K562 (cell line): Measurements from ENCODE around the gene ZPR1. TPM values are rescaled to one million over a fixed set of nuclear protein-coding genes. Genes with fewer than 3 reads are reported as not detected.

Experiments
- ARID2 ChIP-seq: fragments of 450-650 bp; IDR thresholded peaks from 2 replicates; pipeline ENCODE4 v1.6.1; 2017; ENCODE audit warnings: antibody characterized with exemption, mild to moderate bottlenecking
- HOXB6 ChIP-seq: fragments of 250-450 bp; sonication (Bioruptor Pico); IDR thresholded peaks from 2 replicates; pipeline ENCODE4 v1.5.1; 2022; ENCODE audit warnings: mild to moderate bottlenecking, borderline replicate concordance
- L3MBTL2 ChIP-seq: fragments of 450-650 bp; IDR thresholded peaks from 2 replicates; pipeline ENCODE4 v1.6.1; 2016; ENCODE audit warnings: mild to moderate bottlenecking, moderate library complexity
- MEIS2 ChIP-seq: fragments of 450-650 bp; IDR thresholded peaks from 2 replicates; pipeline ENCODE4 v1.6.1; 2014; ENCODE audit warnings: mild to moderate bottlenecking; ENCODE audit not compliant: partially characterized antibody
- MNT ChIP-seq, 2 experiments: fragments of 450-650 bp; conservative IDR thresholded peaks; 2 replicates each; pipeline ENCODE4 v1.6.1; 2017; ENCODE audit warnings: mild to moderate bottlenecking in 2 of 2, moderate library complexity in 2 of 2
- MTA3 ChIP-seq: fragments of 450-650 bp; formaldehyde crosslinking; IDR thresholded peaks from 2 replicates; pipeline ENCODE4 v1.6.1; 2017; ENCODE audit warnings: mild to moderate bottlenecking, borderline replicate concordance
- NFE2 ChIP-seq: IDR thresholded peaks from 2 replicates; pipeline ENCODE4 v1.6.1; 2014; ENCODE audit warnings: antibody characterized with exemption, low read depth
- POLR2AphosphoS5 ChIP-seq: IDR thresholded peaks from 2 replicates; pipeline ENCODE4 v1.6.1; 2011; ENCODE audit warnings: mild to moderate bottlenecking, low read depth, low read length, moderate library complexity; ENCODE audit not compliant: control insufficient read depth, insufficient read depth
- PREB ChIP-seq: sonication (generic); formaldehyde crosslinking; IDR thresholded peaks from 2 replicates; pipeline ENCODE4 v1.8.1; 2023; ENCODE audit warnings: mild to moderate bottlenecking, missing genetic modification reagents
- RBFOX2 ChIP-seq: fragments of 200-400 bp; formaldehyde crosslinking; IDR thresholded peaks from 2 replicates; pipeline ENCODE4 v1.6.1; 2017; ENCODE audit warnings: low read depth, mild to moderate bottlenecking, low read length, moderate library complexity
- SPI1 ChIP-seq: IDR thresholded peaks from 2 replicates; pipeline ENCODE4 v1.6.1; 2011; ENCODE audit warnings: low read depth, low read length, control low read depth, borderline replicate concordance
- SRSF7 ChIP-seq: fragments of 200-400 bp; formaldehyde crosslinking; optimal IDR thresholded peaks from 2 replicates; pipeline ENCODE3; 2017; ENCODE audit warnings: mild to moderate bottlenecking, low read depth, low read length
- ZNF316 ChIP-seq: fragments of 450-650 bp; IDR thresholded peaks from 2 replicates; pipeline ENCODE4 v1.6.1; 2016
- ZNF449 ChIP-seq: fragments of 250-450 bp; sonication (Bioruptor Pico); IDR thresholded peaks from 2 replicates; pipeline ENCODE4 v1.8.0; 2022; ENCODE audit warnings: moderate library complexity, mild to moderate bottlenecking, inconsistent platforms
- ZNF57 ChIP-seq: fragments of 450-650 bp; formaldehyde crosslinking; IDR thresholded peaks from 2 replicates; pipeline ENCODE4 v1.4.0; 2020; ENCODE audit warnings: mild to moderate bottlenecking, moderate library complexity
- polyA plus RNA-seq, 8 experiments: library from polyadenylated mRNA; depleted of rRNA in 4 of 8; stranded (reverse) in 5 of 8; unstranded in 3 of 8; fragments of >200 nt; fragmentation: Nextera tagmentation in 2 of 8; fragmentation: Illumina TruSeq in 1 of 8; extraction: Ambion mirVana in 2 of 8; extraction: Trizol in 1 of 8; gene quantifications; 2 replicates each; pipeline versions ENCODE4 v1.2.1 to v1.2.3, GENCODE V29; 2011 to 2014; ENCODE audit warnings: inconsistent platforms in 1 of 8, missing spikeins in 1 of 8
- total RNA-seq, 7 experiments: library from RNA; depleted of rRNA in 6 of 7; stranded (reverse); fragments of >200 nt in 6 of 7; fragmentation: Illumina TruSeq in 2 of 7; extraction: Trizol in 2 of 7; gene quantifications; 2 replicates each; pipeline versions ENCODE4 v1.2.1 to v1.2.3, GENCODE V29; 2011 to 2021; ENCODE audit warnings: low replicate concordance in 1 of 7
- TF ChIP-seq, protein P1 (sequence below): fragments of 450-650 bp; formaldehyde crosslinking; conservative IDR thresholded peaks from 2 replicates; pipeline ENCODE4 v1.4.0; 2022; ENCODE audit warnings: mild to moderate bottlenecking, missing genetic modification characterization
- TF ChIP-seq, protein P2 (sequence below): sonication (generic); formaldehyde crosslinking; IDR thresholded peaks from 2 replicates; pipeline ENCODE4 v1.8.1; 2023; ENCODE audit warnings: missing genetic modification reagents, mild to moderate bottlenecking, borderline replicate concordance

Gene ZPR1
- total and polyA plus RNA-seq, 9 of the 15 experiments (the other 6 are each of a cell fraction or from before 2014, with no cell fraction given), result 13.0 to 120 (median 83.8) TPM

DNA sequence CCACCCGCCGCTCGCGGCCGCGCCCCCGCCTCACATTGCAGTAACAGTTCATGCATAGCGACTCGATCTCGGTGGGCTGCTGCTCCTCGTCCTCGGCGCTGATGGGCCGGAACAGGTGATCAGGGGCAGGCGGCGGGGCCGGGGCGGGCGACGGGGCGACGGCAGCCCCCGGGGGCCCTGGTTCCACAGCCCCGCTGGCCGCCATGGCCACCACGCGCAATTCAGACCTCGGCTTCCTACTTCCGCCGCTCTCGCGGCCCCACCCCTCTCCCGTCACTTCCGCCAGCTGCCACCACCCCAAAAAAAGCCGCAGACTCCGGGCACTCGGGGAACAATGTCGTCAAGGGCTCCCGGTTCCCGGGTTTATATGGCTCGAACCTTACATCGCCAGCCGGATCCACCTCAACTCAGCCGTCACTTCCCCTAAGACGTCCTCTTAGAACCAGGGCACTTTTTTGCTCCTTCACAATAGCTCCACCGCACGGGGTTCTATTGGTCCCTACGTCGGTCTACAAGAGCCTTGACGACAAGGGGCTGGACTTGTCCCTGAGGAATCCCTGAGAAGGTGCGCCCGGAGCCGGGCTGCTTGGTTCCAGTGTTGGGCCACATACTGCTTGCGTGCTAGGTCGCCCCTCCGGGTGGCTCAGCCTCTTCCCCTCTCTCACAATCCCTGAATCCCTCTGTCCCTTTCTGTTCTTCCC lies at the start of gene ZPR1 (continued):
- TF ChIP-seq, protein P1, sequence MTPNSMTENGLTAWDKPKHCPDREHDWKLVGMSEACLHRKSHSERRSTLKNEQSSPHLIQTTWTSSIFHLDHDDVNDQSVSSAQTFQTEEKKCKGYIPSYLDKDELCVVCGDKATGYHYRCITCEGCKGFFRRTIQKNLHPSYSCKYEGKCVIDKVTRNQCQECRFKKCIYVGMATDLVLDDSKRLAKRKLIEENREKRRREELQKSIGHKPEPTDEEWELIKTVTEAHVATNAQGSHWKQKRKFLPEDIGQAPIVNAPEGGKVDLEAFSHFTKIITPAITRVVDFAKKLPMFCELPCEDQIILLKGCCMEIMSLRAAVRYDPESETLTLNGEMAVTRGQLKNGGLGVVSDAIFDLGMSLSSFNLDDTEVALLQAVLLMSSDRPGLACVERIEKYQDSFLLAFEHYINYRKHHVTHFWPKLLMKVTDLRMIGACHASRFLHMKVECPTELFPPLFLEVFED (CRISPR knock-in tag), result 0 out of 2 replicates have a peak, but pooled peaks have one; percentile 35
- 0 out of 2 replicates have a peak, but pooled peaks have one; percentile 47 for TF ChIP-seq PREB (CRISPR knock-in tag)
- TF ChIP-seq ZNF449, result no peak
- TF ChIP-seq MEIS2, result no peak
- TF ChIP-seq ZNF316, result no peak
- TF ChIP-seq, protein P2, sequence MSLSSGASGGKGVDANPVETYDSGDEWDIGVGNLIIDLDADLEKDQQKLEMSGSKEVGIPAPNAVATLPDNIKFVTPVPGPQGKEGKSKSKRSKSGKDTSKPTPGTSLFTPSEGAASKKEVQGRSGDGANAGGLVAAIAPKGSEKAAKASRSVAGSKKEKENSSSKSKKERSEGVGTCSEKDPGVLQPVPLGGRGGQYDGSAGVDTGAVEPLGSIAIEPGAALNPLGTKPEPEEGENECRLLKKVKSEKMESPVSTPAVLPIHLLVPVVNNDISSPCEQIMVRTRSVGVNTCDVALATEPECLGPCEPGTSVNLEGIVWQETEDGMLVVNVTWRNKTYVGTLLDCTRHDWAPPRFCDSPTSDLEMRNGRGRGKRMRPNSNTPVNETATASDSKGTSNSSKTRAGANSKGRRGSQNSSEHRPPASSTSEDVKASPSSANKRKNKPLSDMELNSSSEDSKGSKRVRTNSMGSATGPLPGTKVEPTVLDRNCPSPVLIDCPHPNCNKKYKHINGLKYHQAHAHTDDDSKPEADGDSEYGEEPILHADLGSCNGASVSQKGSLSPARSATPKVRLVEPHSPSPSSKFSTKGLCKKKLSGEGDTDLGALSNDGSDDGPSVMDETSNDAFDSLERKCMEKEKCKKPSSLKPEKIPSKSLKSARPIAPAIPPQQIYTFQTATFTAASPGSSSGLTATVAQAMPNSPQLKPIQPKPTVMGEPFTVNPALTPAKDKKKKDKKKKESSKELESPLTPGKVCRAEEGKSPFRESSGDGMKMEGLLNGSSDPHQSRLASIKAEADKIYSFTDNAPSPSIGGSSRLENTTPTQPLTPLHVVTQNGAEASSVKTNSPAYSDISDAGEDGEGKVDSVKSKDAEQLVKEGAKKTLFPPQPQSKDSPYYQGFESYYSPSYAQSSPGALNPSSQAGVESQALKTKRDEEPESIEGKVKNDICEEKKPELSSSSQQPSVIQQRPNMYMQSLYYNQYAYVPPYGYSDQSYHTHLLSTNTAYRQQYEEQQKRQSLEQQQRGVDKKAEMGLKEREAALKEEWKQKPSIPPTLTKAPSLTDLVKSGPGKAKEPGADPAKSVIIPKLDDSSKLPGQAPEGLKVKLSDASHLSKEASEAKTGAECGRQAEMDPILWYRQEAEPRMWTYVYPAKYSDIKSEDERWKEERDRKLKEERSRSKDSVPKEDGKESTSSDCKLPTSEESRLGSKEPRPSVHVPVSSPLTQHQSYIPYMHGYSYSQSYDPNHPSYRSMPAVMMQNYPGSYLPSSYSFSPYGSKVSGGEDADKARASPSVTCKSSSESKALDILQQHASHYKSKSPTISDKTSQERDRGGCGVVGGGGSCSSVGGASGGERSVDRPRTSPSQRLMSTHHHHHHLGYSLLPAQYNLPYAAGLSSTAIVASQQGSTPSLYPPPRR (CRISPR knock-in tag), result no peak
- no peak for TF ChIP-seq SRSF7
- TF ChIP-seq HOXB6 (CRISPR knock-in tag), result no peak
- TF ChIP-seq MTA3, result peak; percentile 68; the same call in 1 of the 2 replicates
- TF ChIP-seq SPI1, result peak; percentile 33; the same call in 1 of the 2 replicates
- TF ChIP-seq ZNF57 (CRISPR knock-in tag), result no peak
- peak; percentile 56; the same call in 1 of the 2 replicates for TF ChIP-seq L3MBTL2
- peak; percentile 86 for TF ChIP-seq RBFOX2
- TF ChIP-seq POLR2AphosphoS5, result peak; percentile 78; the same call in 1 of the 2 replicates
- TF ChIP-seq ARID2, result no peak
- TF ChIP-seq NFE2, result no peak
- peak; percentile 83 to 92 for TF ChIP-seq MNT (conservative IDR thresholded peaks at IDR 0.05)
